Measurements from ENCODE around the gene TMEM115.

GRCh38 chr3:50395070-50395860, 35.9 kb upstream of the TMEM115 start:
- TF ChIP-seq, protein P1, sequence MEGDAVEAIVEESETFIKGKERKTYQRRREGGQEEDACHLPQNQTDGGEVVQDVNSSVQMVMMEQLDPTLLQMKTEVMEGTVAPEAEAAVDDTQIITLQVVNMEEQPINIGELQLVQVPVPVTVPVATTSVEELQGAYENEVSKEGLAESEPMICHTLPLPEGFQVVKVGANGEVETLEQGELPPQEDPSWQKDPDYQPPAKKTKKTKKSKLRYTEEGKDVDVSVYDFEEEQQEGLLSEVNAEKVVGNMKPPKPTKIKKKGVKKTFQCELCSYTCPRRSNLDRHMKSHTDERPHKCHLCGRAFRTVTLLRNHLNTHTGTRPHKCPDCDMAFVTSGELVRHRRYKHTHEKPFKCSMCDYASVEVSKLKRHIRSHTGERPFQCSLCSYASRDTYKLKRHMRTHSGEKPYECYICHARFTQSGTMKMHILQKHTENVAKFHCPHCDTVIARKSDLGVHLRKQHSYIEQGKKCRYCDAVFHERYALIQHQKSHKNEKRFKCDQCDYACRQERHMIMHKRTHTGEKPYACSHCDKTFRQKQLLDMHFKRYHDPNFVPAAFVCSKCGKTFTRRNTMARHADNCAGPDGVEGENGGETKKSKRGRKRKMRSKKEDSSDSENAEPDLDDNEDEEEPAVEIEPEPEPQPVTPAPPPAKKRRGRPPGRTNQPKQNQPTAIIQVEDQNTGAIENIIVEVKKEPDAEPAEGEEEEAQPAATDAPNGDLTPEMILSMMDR (IDR thresholded peaks at IDR 0.05; ENCODE audit: insufficient read depth, low read length), result no peak
- no peak for TF ChIP-seq POLR2AphosphoS5 (IDR thresholded peaks at IDR 0.05; ENCODE audit: low read depth)
- TF ChIP-seq, protein P2, sequence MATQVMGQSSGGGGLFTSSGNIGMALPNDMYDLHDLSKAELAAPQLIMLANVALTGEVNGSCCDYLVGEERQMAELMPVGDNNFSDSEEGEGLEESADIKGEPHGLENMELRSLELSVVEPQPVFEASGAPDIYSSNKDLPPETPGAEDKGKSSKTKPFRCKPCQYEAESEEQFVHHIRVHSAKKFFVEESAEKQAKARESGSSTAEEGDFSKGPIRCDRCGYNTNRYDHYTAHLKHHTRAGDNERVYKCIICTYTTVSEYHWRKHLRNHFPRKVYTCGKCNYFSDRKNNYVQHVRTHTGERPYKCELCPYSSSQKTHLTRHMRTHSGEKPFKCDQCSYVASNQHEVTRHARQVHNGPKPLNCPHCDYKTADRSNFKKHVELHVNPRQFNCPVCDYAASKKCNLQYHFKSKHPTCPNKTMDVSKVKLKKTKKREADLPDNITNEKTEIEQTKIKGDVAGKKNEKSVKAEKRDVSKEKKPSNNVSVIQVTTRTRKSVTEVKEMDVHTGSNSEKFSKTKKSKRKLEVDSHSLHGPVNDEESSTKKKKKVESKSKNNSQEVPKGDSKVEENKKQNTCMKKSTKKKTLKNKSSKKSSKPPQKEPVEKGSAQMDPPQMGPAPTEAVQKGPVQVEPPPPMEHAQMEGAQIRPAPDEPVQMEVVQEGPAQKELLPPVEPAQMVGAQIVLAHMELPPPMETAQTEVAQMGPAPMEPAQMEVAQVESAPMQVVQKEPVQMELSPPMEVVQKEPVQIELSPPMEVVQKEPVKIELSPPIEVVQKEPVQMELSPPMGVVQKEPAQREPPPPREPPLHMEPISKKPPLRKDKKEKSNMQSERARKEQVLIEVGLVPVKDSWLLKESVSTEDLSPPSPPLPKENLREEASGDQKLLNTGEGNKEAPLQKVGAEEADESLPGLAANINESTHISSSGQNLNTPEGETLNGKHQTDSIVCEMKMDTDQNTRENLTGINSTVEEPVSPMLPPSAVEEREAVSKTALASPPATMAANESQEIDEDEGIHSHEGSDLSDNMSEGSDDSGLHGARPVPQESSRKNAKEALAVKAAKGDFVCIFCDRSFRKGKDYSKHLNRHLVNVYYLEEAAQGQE (IDR thresholded peaks at IDR 0.05; ENCODE audit: insufficient replicate concordance, low read depth), result no peak
- peak; percentile 59; the same call in 1 of the 2 replicates for TF ChIP-seq SPI1 (IDR thresholded peaks at IDR 0.05; ENCODE audit: borderline replicate concordance, low read depth)

All from HL-60 (cell line).